Dedifferentiated amniotic fluid mesenchymal stem cell (primary cell): Measurements from ENCODE around the gene EXD3.
"Not testable (repeated sequence)": the region's sequence is repeated elsewhere in the genome, so short reads cannot be mapped to it uniquely, and the experiment has no call there.

ENCODE experiments used
- DNase-seq: peaks from one replicate; pipeline ENCODE4 v3.0.0-alpha.2; 2016; ENCODE audit errors: extremely low spot score

The EXD3 gene

DNA sequence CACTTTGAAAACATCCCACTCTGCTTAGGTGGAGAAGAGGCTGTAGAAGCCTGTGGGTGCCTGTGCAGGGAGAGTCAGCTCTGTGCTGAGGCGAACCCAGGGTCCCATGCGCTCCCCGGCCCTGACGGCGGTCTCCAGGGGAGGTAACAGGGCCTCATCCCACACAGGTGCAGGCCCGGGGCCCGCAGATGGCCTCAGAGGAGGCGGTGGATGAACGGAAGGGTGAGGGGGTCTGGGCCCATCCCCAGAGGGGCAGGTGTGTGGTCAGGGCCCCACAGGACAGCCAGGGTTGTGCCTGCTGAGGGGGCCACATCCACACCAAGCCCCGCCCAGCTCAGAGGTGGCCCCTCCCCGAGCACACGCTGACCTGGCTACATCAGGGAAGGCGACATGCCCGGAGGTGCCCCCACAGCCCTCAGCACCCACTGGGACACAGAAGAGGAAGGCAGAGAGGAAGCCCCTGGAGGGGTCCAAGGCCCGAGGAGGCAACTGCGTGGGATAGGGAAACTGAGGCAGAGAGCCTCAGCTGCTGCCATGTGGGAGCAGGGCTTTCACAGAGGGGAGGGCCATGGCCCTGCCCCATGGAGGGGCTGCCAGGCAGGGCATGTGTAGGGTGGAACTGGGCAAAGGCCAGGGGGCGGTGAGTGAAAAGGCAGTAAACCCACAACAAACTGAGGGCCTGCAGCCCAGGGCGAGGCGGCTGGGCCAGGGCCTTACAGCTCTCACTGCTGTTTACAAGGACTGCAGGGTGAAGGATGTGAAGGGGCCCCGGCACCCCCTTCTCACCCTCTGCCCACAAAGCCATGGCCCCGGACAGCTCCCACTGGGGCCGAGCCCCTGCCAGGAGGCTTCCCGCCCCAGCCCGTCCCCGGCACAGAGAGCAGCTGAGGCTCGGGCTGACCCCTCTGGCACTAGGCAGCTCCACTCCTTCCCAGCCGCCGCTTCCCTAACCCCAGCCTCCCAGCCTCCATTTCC lies 29.5 kb downstream of the EXD3 start:
- no peak for DNase-seq

DNA sequence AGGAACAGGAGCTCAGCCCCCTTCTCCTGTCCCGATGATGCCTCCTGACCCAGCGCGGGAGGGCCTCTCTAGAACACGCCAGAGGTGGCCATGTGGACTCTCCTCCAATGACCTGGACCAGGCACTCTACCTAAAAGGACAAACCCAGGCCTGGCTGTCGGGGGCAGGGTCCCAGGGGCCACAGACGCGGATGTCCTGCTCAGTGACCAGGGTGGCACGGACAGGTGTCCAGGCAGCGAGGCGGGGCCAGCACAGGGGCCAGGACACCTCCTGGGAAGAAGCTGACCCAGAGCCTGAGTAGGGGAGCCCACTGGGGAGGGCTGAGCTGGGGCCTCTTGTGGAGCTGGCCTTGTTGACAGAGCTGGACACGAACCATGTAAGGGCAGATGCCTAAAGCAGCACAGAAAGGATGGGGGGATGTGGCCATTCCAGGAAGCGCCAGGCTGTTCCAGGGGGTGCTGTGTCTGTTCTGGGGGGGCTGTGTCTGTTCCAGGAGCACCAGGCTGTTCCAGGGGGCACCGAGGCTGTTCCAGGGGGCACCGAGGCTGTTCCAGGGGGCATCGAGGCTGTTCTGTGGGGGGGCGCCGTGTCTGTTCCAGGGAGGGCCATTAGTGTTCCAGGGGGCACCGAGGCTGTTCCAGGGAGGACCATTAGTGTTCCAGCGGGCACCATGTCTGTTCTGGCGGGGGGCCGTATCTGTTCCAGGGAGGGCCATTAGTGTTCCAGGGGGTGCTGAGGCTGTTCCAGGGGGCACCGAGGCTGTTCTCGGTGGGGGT lies 30.5 kb downstream of the EXD3 start:
- DNase-seq, result no peak

DNA sequence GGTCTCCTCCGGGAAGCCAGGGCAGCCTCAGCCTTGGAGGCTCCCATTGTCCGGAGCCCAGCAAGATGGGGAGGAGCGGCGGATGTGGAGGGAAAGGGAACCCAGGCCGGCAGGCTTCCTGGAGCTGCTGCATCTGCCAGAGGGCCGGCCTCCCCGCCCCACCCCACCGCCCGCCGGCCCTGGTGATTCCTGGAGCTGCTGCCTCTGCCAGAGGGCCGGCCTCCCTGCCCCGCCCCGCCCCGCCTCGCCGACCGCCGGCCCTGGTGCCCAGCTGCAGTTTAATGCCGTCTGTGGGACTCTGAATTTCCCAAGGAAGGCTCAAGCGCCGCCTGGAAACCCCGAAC lies 31.6 kb downstream of the EXD3 start:
- no peak for DNase-seq

DNA sequence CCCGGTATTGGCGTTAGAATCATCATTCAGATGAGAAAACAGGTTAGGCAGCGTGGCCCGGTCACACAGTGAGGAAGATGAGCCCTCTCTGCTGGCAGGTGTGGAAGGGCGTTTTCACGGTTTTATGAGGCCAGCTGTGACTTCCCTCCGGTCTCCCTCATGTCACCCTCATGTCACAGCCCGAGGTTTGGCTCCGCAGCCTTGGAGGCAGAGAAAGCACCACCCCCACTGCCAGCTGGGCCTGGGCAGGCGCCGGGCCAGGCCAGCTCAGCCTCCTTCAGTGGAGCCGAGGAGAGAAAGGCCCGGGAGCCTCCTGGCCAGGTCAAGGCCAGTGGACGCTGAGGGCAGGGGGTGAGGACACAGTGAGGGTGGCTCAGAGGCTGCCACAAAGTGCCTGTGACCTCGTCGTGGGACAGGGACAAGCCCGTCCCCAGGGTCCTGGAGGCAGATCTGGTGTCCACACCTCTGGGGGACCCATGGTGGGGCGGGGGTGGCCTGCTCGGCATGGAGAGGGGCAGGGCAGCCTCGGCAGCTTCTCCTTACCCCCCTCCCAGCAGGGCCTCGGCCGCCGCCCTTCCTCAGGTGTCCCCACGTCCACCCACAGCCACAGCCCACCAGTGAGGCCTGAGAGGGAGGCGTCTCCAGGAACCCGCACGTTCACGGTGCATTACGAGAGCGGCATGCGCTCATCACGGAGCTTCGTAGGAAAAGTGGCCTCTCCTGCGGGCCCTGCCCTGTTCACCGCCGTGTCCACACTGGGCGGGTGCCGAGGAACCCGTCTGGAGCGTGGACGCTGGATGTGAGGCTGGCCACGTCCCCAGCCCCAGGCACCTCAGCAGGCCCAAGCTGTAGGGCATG lies 32.2 kb downstream of the EXD3 start:
- no peak for DNase-seq

DNA sequence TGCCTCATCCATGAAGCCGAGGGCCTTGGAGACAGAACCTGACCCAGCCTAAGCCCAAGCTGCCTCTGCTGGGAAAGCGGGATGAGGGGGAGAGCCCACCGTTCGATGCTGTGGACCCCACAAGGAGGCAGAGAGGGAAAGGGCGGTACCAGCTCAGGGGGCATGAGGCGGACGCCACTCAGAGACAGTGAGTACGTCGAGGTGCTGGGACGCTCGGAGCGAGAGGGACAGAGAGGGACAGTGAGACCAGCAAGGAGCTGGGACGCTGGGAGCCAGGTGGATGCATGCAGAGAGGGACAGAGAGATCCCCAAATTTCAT lies 33.6 kb downstream of the EXD3 start:
- DNase-seq, result no peak

DNA sequence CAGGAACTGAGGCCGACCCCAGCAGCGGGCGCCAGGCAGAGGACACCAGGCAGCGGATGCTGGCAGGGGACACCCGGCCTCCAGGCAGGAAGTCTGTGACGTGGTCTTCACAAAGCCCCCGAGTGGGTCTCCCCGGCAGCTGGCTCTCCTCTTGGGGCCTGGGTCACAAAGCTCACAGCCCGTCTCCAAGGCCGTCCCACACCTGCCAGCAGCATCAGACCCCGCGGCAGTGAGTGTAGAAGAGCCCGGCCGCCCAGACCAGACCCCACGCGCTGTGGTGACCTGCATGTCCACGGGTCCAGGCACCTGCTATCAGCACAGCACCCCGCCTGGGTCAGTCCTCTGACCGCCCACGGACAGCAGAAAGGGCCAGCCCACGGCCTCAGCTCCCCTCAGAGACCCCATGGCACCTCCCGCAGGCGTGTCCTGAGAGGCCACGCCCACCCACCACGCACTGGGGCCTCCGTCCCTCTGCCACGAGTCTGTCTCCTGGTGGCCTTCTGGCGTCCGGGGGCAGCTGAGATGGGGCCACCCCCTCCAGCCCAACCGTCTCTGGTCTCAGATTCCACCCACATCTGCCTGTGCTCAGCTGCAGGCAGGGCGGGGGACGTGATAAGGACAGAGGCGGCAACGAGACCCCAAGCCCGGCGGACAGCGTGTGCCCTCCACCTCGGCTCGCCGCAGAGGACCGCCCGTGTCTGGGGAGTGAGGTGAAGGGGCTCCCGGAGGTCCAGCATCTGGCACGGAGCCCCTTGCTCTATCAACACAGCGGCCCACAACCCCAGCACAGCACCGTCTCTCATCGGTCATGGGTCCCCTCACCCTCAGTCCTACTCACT lies 34.2 kb downstream of the EXD3 start:
- DNase-seq, result no peak

DNA sequence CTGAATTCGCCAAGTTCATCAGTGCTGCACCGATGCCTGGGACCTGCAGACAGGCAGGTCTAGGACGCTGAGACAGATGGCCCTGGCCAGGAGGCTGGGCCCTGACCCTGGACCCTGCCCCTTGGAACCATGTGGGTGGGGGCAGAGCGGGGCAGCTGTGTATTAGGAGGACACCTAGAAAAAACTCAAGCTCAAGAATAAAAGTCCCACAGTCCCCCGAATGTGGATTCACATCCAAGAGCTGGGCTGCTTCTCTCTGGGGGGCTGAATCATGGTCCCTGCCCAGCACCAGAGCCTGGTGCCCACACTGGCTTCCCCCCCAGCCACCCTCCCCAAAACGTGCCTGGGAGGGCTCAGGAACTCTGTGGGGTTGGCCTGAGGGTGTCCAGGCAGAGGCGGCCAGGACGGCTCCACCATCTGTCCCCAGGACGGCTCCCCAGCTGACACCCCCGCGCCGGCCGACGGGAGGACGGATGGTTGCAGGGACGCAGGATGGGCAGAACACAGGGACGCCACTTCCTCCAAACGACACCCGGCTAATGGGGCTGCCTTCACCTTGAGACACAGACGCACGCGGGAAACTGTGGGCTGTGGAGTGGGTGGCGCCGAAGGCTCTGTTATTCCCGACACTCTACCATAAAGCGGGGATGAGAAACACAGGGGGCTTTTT lies 34.9 kb downstream of the EXD3 start:
- DNase-seq, result no peak

DNA sequence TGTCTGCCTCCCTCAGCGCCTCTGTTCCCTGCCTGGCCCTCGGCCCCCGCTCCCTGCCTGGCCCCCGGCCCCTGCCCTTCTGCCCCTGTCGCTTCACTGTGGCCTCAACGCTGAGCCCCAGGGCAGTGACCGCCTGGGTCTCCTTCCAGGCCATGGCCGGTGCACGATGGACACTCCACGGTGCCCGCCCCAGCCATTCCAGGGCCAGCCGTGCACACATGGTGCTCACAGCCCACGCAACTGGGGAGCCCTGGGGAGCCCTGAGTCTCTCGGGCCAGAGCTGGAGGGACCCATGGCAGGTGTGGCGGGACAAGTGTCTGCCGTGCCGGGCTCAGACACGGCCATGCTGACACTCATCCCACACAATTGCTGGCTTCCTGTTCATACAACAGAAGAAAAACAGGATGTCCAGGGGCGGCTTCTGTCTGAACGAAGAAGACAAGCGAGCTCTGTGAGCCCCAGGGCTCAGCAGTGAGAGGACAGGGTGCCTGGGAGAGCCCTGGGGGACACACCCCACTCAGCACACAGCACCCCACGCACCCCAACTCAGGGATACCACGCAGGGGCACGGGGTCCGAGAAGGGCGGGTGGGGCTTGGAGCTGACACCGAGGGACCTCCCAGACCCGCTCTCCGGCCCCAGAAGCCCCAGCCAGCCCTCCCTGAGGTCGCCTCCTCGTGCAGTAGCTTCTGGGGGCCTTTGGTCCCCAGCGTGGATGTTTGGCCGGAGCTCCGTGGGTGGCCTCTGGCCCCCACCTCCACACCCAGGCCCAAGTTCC lies 35.7 kb downstream of the EXD3 start:
- DNase-seq, result no peak

DNA sequence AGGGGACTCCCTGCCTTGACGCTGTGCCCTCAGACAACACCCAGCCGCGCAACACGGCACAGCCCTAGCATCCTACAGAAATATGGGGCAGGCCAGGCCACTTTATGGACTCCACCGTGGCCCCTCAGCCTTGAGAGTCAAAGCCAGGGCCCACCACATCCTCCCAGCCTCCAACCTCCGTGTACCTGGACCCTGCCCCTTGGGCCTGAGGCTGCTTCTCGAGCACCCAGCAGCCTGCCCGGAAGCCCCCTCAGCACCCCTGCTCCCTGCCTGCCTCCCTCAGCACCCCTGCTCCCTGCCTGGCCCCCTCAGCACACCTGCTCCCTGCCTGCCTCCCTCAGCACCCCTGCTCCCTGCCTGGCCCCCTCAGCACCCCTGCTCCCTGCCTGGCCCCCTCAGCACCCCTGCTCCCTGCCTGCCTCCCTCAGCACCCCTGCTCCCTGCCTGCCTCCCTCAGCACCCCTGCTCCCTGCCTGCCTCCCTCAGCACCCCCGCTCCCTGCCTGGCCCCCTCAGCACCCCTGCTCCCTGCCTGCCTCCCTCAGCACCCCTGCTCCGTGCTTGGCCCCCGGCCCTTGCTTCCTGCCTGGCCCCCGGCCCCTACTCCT lies 36.4 kb downstream of the EXD3 start:
- DNase-seq, result not testable (repeated sequence)

DNA sequence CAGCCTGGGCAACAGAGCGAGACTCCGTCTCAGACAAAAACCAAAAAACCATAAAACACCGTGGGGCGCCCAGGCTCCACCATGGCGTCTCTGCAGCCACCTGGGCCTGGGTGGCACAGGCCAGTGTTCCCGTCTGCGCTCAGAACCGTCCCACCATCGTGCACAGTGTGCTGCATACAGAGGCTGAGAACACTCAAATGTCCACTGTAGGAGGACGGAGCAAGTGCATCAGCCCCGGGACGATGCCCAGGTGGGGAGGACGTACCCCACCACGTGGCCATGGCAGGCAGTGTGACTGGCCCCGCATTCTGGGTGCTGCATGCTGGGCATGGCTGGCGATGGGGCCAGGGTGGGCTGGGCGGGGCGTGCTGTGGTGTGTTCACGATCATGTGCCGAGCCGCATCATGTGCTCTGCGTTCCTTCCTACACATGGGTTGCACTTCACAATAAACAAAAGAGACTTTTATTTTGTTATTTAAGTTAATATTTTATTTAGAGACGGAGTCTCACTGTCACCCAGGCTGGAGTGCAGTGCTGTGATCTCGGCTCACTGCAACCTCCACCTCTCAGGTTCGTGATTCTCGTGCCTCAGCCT lies 37.8 kb downstream of the EXD3 start:
- DNase-seq, result no peak

DNA sequence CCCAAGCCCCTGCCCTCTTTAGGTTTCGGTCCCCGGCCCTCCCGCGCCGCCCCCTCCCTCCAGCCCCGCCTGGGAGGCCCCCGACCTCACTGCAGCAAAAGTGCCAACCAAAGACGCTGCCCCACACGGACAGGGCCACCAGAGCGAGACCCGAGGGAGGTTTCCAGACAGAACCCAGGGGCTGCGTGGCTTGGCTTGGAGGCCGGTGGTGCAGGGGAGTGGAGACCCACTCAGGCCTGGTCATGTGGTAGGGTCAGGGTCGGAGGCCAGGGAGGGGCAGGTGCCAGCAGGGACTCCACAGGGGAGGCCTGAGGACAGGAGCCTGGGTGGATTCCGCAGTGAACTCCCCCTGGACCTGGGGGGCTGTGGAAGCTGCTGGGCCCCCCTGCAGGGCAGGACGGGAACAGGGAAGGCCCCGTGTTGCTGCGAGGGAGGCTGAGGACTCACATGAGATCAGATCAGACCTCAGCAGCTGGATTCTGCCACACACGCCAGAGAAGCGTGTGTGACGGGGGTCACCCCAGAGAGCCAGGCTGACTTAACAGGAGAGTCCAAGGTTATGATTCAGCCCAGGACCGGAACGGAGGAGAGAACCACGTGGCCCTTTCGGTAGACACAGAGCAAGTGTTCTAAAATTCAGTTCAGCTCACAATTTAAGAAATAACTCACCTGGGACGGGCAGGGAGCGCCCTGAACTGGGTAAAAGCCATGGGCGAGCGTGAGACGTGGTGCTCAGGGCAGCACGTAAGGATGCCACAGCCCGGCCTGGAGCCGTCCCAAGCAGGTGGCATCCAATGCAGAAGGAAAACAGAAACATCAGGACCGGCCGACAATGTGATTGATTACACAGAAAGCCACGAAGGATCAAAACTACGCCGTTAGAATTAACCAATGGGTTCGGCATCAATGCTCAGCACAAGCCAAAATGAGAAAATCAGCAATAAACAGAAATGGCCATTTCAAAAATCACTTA lies 38.9 kb downstream of the EXD3 start:
- no peak for DNase-seq

DNA sequence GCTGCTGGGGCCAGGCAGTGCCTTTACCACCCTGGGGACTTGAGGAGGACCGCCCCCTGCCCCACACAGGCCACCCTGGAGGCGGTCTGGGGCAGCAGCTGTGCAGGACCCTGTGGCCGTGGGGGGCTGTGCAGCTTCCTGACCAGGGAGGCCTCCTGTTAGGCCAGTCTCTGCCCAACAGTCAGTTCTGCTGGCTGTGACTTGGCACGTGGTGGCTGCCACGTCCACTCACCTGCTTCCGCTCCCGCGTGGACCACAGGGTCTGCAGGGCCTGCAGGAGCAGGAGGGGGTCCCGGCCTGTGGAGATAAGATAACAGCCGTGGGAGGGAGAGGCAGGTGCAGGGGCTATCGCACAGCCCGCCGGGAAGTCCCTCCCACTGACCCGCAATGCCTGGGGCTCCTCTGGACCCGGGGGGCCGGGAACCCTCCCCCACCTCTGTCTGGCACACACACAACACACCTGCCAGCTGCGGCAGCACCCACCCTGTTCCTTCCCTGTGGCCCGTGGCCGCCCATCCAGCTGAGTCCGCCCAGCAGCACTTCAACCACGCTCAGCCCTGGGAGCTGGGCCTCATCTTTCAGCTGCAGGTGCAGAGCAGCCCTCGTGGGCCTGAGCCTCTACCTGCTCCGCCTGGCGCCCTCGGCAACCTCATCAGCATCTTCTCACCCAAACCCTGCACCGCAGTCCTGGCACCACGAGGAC lies 39.7 kb downstream of the EXD3 start:
- no peak for DNase-seq

DNA sequence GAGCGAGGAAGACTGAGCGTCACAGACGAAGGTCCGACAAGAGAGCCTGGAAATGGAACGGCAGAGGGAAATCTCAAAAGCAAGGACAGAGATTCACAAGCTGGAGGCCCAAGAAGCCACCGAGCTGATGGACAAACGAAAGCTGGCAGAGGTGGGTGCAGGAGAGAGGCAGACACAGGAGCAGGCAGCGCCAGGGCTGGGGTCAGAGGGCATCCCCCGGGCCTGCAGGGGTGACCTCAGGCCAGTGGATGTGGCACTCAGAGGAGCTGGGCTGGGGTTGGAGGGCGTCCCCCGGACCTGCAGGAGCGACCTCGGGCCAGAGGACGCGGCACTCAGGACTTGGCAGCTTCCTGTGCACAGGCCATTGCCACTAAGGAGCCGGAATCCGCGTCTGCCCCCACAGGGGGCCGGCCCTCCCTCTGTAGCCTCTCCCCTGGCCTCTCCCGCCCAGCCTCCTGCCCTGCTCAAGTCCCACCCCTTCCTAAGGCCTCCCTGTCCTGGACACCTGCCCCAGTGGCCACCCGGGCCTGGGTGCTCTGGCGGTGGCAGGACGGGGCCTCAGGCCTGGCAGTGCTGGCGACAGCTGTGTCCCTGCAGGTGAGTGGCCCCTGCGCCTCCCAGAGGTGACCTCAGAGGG lies 40.4 kb downstream of the EXD3 start:
- no peak for DNase-seq

DNA sequence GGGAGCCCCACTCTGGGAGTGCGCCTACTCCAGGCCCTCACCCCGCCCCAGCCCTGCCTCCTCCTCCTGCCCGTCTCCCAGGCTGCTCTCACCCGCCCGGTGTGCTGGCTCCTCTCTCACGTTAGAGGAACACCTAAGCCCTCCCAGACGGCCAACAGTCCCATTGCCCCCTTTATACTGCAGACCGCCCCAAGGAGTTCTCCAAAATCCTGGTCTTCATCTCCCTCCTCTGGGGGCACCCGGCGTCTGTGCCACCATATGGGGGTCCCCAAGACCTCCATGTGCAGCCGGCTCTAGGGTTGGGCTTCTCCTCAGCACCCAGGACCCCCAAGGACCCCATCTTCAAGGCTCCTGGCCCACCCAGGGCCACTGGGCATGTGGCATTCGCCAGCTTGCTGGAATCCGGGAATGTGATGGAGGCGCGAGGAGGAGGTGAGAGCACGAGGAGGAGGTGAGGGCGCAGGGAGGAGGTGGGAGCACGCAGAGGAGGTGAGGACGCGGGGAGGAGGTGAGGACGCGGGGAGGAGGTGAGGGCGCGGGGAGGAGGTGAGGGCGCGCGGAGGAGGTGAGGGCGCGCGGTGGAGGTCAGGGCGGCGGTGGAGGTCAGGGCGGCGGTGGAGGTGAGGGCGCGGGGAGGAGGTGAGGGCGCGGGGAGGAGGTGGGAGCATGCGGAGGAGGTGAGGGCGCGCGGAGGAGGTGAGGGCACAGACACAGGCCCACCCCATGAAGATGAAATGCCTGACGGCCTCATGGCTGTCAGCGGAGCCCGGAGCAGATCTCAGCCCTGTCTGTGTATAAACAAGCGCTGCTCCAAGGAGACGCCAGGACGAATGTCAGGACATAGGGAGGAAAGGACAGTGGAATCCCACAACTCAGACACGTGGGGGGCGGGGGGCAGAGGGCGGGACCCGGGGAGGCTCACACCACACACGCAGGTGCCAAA lies 41.2 kb downstream of the EXD3 start:
- no peak for DNase-seq

DNA sequence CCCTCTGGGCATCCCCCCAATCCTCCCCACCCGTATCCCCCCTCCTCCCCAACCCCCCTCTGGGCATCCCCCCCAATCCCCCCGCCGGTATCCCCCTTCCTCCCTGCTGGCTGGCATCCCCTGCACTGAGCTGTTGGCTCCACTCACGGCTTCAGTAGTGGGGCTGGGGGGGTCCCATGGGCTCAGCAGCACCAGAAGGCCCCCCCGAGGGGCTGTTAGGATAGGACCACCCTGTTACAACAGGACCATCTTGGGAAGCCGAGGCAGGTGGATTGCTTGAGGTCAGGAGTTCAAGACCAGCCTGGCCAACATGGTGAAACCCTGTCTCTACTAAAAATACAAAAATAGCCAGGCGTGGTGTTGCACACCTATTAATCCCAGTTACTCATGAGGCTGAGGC lies 42.4 kb downstream of the EXD3 start:
- no peak for DNase-seq

DNA sequence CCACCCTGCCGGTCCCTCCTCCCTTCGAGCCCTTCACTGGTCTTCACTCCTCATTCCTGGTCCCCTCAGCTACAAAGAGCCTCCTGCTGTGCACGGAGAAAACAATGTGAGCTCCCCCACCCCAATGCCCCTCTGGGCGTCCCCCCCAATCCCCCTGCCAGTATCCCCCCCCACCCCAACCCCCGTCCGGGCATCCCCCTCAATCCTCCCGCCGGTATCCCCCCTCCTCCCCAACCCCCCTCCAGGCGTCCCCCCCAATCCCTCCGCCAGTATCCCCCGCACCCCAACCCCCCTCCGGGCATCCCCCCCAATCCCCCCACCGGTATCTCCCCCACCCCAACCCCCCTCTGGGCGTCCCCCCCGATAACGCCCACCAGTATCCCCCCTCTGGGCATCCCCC lies 42.8 kb downstream of the EXD3 start:
- DNase-seq, result no peak
